Measurements from ENCODE around the gene ACKR4. TPM values are rescaled to one million over a fixed set of nuclear protein-coding genes. Genes with fewer than 3 reads are reported as not detected.
A peak's percentile ranks its signal among the peaks of the same experiment; 100 is the strongest.

ACKR4 gene
- 0.17 TPM for polyA plus RNA-seq (2013, experiment 1 of 2)
- polyA plus RNA-seq (2013, experiment 2 of 2): 0.14 TPM

GRCh38 chr3:132596816-132597433, at the start of gene ACKR4:
Gene ACKR4, plus strand, starts transcription at chr3:132597270. Its CDS starts 3,128 bp downstream, at chr3:132600398.
- Histone ChIP-seq H3K18ac (ENCODE audit: low read depth in 1 of 2, low read length in 2 of 2) (no peak within 1 kb of the TSS), H4K8ac (ENCODE audit: low read length) (no peak within 1 kb of the TSS), H3K27ac (ENCODE audit: low read length, poor library complexity, severe bottlenecking) (no peak within 1 kb of the TSS), H3K4me1 (ENCODE audit: control insufficient read depth, insufficient read depth, low read depth, low read length) (no peaks in the 10 kb centered on the region), H3K14ac (ENCODE audit: low read length in 2 of 2) (no peak within 1 kb of the TSS), H3K9ac (ENCODE audit: low read length) (peak within 1 kb of the TSS; percentile 98), H2AFZ (ENCODE audit: low read depth, low read length) (no peak within 1 kb of the TSS), H2BK5ac (ENCODE audit: low read depth, low read length, poor library complexity, severe bottlenecking) (no peak within 1 kb of the TSS), H3K9me3 (ENCODE audit: control insufficient read depth, low read length) (no peaks in the 10 kb centered on the region), H2BK15ac (ENCODE audit: low read depth, poor library complexity, severe bottlenecking) (no peak within 1 kb of the TSS), H3K23ac (ENCODE audit: low read length in 2 of 2) (no peak within 1 kb of the TSS), H3K36me3 (ENCODE audit: control insufficient read depth in 1 of 2, insufficient read depth in 2 of 2, low read depth in 1 of 2, low read length in 2 of 2) (peaks cover 0 to 14% of the 10 kb centered on the region in 2 experiments), H2BK120ac (ENCODE audit: low read depth, low read length) (no peak within 1 kb of the TSS), H4K91ac (ENCODE audit: low read length) (no peak within 1 kb of the TSS), H3K79me1 (replicated peaks; ENCODE audit: low read length, poor library complexity, severe bottlenecking) (peaks cover 2% of the 10 kb centered on the region), H3K27me3 (ENCODE audit: control insufficient read depth in 1 of 2, insufficient read depth in 1 of 2, low read length in 2 of 2) (no peaks in the 10 kb centered on the region), H2AK5ac (ENCODE audit: low read length, severe bottlenecking) (no peak within 1 kb of the TSS), H2BK12ac (ENCODE audit: low read length in 2 of 2) (no peak within 1 kb of the TSS), H3K4me3 (ENCODE audit: insufficient read depth in 1 of 2, low read depth in 1 of 2, low read length in 2 of 2) (peak within 1 kb of the TSS in 1 of 2 experiments; percentile 82), H3K4me2 (ENCODE audit: low read length, poor library complexity, severe bottlenecking) (no peak within 1 kb of the TSS), H3K4ac (ENCODE audit: low read depth in 1 of 2, low read length in 2 of 2) (no peak within 1 kb of the TSS)
- DNase-seq: no peak
- WGBS: 83% methylated on average over 1 of the region's 2 CpGs

DNA sequence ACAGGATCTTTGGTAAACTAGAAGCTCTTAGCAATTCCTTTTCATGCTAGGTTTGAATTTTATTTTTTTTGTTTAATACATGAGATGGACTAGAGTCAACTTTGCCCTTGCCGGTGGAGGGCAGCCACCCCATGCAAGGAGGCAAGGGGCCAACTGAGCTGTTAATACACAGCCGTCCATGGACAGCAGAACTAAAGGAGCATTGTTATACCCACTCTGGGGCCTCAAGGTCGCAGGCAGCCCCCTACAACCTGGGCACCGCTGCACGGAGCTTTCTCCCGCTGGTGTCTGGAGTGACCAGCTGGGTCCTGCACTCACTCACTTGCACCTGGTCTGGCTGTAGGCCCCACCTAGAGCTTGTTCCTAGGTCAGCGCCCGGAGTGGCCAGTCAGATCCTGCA, 47.9 kb upstream of the ACKR4 start:
- H3K27me3 ChIP-seq (ENCODE audit: control insufficient read depth in 1 of 2, insufficient read depth in 1 of 2, low read length in 2 of 2): no peaks in the 10 kb centered on the region
- H3K4me2 ChIP-seq (ENCODE audit: low read length, poor library complexity, severe bottlenecking): peak overlapping the region; percentile 6
- no peak overlapping the region for H2AFZ ChIP-seq (ENCODE audit: low read depth, low read length)
- peak overlapping the region in 1 of 2 experiments; percentile 7 for H3K4me3 ChIP-seq (ENCODE audit: insufficient read depth in 1 of 2, low read depth in 1 of 2, low read length in 2 of 2)
- no peak overlapping the region for H3K27ac ChIP-seq (ENCODE audit: low read length, poor library complexity, severe bottlenecking)
- peaks cover 0 to 4% of the 10 kb centered on the region in 2 experiments for H3K36me3 ChIP-seq (ENCODE audit: control insufficient read depth in 1 of 2, insufficient read depth in 2 of 2, low read depth in 1 of 2, low read length in 2 of 2)
- DNase-seq: no peak
- peak overlapping the region in 1 of 2 experiments; percentile 11 for H3K14ac ChIP-seq (ENCODE audit: low read length in 2 of 2)
- H3K4ac ChIP-seq (ENCODE audit: low read depth in 1 of 2, low read length in 2 of 2): no peak overlapping the region
- no peak overlapping the region for H2AK5ac ChIP-seq (ENCODE audit: low read length, severe bottlenecking)
- H3K4me1 ChIP-seq (ENCODE audit: control insufficient read depth, insufficient read depth, low read depth, low read length): peaks cover 6% of the 10 kb centered on the region
- no peak overlapping the region for H3K9ac ChIP-seq (ENCODE audit: low read length)
- no peak overlapping the region for H2BK5ac ChIP-seq (ENCODE audit: low read depth, low read length, poor library complexity, severe bottlenecking)
- no peak overlapping the region for H4K8ac ChIP-seq (ENCODE audit: low read length)
- no peaks in the 10 kb centered on the region for H3K79me1 ChIP-seq (replicated peaks; ENCODE audit: low read length, poor library complexity, severe bottlenecking)
- no peaks in the 10 kb centered on the region for H3K9me3 ChIP-seq (ENCODE audit: control insufficient read depth, low read length)
- H2BK12ac ChIP-seq (ENCODE audit: low read length in 2 of 2): no peak overlapping the region
- H2BK120ac ChIP-seq (ENCODE audit: low read depth, low read length): no peak overlapping the region
- no peak overlapping the region for H4K91ac ChIP-seq (ENCODE audit: low read length)
- WGBS: 94% methylated on average over 8 of the region's 8 CpGs
- no peak overlapping the region for H3K23ac ChIP-seq (ENCODE audit: low read length in 2 of 2)
- H3K18ac ChIP-seq (ENCODE audit: low read depth in 1 of 2, low read length in 2 of 2): no peak overlapping the region
- no peak overlapping the region for H2BK15ac ChIP-seq (ENCODE audit: low read depth, poor library complexity, severe bottlenecking)

DNA sequence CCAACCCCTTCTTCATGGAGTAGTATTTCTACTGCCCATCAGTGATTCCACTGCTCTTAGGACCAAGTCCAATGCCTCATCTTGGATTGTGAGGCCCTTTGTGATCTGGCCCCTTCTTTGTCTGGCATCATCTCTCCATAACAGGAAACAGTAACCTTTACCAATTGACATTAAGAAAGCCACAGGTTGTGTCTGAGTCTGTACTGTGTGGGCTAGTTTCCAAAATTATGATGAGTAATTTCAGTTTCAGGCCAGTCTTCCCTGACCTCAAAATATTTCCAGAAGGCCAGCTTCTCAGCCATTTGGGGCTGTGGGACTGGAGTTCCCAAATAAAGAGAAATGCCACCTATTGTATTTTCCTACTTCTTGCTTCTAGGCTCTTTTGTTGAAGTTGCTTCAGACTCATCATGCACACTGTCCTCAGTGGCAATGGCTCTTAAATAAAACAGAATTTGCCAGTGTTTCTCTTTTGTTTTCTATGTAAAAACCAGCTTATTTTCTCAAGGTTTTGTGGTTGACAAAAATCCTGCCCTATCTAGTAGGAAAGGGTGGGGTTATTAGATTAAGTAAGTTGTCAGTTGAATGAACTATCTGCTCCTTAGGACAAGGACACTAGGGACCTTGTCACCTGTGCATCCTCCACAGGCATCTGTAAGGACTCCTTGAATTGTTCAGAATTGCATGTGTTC, 47.0 kb upstream of the ACKR4 start:
- H2BK120ac ChIP-seq (ENCODE audit: low read depth, low read length): no peak overlapping the region
- no peaks in the 10 kb centered on the region for H3K27me3 ChIP-seq (ENCODE audit: control insufficient read depth in 1 of 2, insufficient read depth in 1 of 2, low read length in 2 of 2)
- H3K4me3 ChIP-seq (ENCODE audit: insufficient read depth in 1 of 2, low read depth in 1 of 2, low read length in 2 of 2): no peak overlapping the region
- no peak overlapping the region for H4K91ac ChIP-seq (ENCODE audit: low read length)
- no peak overlapping the region for H4K8ac ChIP-seq (ENCODE audit: low read length)
- H3K4ac ChIP-seq (ENCODE audit: low read depth in 1 of 2, low read length in 2 of 2): no peak overlapping the region
- no peak overlapping the region for H3K4me2 ChIP-seq (ENCODE audit: low read length, poor library complexity, severe bottlenecking)
- peak overlapping the region in 1 of 2 experiments; percentile 41 for H3K14ac ChIP-seq (ENCODE audit: low read length in 2 of 2)
- no peak overlapping the region for H2BK15ac ChIP-seq (ENCODE audit: low read depth, poor library complexity, severe bottlenecking)
- H3K36me3 ChIP-seq (ENCODE audit: control insufficient read depth in 1 of 2, insufficient read depth in 2 of 2, low read depth in 1 of 2, low read length in 2 of 2): peaks cover 0 to 4% of the 10 kb centered on the region in 2 experiments
- peaks cover 8% of the 10 kb centered on the region for H3K4me1 ChIP-seq (ENCODE audit: control insufficient read depth, insufficient read depth, low read depth, low read length)
- H3K9ac ChIP-seq (ENCODE audit: low read length): peak overlapping the region; percentile 2
- H2AFZ ChIP-seq (ENCODE audit: low read depth, low read length): no peak overlapping the region
- H3K18ac ChIP-seq (ENCODE audit: low read depth in 1 of 2, low read length in 2 of 2): no peak overlapping the region
- H3K79me1 ChIP-seq (replicated peaks; ENCODE audit: low read length, poor library complexity, severe bottlenecking): no peaks in the 10 kb centered on the region
- H2BK12ac ChIP-seq (ENCODE audit: low read length in 2 of 2): no peak overlapping the region
- no peak overlapping the region for H3K23ac ChIP-seq (ENCODE audit: low read length in 2 of 2)
- peak overlapping the region; percentile 19 for H2AK5ac ChIP-seq (ENCODE audit: low read length, severe bottlenecking)
- H3K9me3 ChIP-seq (ENCODE audit: control insufficient read depth, low read length): no peaks in the 10 kb centered on the region
- H2BK5ac ChIP-seq (ENCODE audit: low read depth, low read length, poor library complexity, severe bottlenecking): no peak overlapping the region
- H3K27ac ChIP-seq (ENCODE audit: low read length, poor library complexity, severe bottlenecking): no peak overlapping the region
- DNase-seq: peak; percentile 20

GRCh38 chr3:132550579-132551305, 46.3 kb upstream of the ACKR4 start:
- H3K4ac ChIP-seq (ENCODE audit: low read depth in 1 of 2, low read length in 2 of 2): no peak overlapping the region
- no peak for DNase-seq
- H3K4me1 ChIP-seq (ENCODE audit: control insufficient read depth, insufficient read depth, low read depth, low read length): peaks cover 8% of the 10 kb centered on the region
- no peak overlapping the region for H4K8ac ChIP-seq (ENCODE audit: low read length)
- no peak overlapping the region for H2BK15ac ChIP-seq (ENCODE audit: low read depth, poor library complexity, severe bottlenecking)
- H3K9me3 ChIP-seq (ENCODE audit: control insufficient read depth, low read length): no peaks in the 10 kb centered on the region
- H4K91ac ChIP-seq (ENCODE audit: low read length): no peak overlapping the region
- H2BK120ac ChIP-seq (ENCODE audit: low read depth, low read length): no peak overlapping the region
- H3K14ac ChIP-seq (ENCODE audit: low read length in 2 of 2): no peak overlapping the region
- H3K9ac ChIP-seq (ENCODE audit: low read length): peak overlapping the region; percentile 2
- no peak overlapping the region for H3K23ac ChIP-seq (ENCODE audit: low read length in 2 of 2)
- no peak overlapping the region for H3K18ac ChIP-seq (ENCODE audit: low read depth in 1 of 2, low read length in 2 of 2)
- no peak overlapping the region for H2BK12ac ChIP-seq (ENCODE audit: low read length in 2 of 2)
- H3K27ac ChIP-seq (ENCODE audit: low read length, poor library complexity, severe bottlenecking): no peak overlapping the region
- H3K27me3 ChIP-seq (ENCODE audit: control insufficient read depth in 1 of 2, insufficient read depth in 1 of 2, low read length in 2 of 2): no peaks in the 10 kb centered on the region
- no peak overlapping the region for H3K4me3 ChIP-seq (ENCODE audit: insufficient read depth in 1 of 2, low read depth in 1 of 2, low read length in 2 of 2)
- peaks cover 0 to 6% of the 10 kb centered on the region in 2 experiments for H3K36me3 ChIP-seq (ENCODE audit: control insufficient read depth in 1 of 2, insufficient read depth in 2 of 2, low read depth in 1 of 2, low read length in 2 of 2)
- H3K4me2 ChIP-seq (ENCODE audit: low read length, poor library complexity, severe bottlenecking): no peak overlapping the region
- no peaks in the 10 kb centered on the region for H3K79me1 ChIP-seq (replicated peaks; ENCODE audit: low read length, poor library complexity, severe bottlenecking)
- H2AK5ac ChIP-seq (ENCODE audit: low read length, severe bottlenecking): no peak overlapping the region
- no peak overlapping the region for H2AFZ ChIP-seq (ENCODE audit: low read depth, low read length)
- 88% methylated on average over 2 of the region's 3 CpGs for WGBS
- no peak overlapping the region for H2BK5ac ChIP-seq (ENCODE audit: low read depth, low read length, poor library complexity, severe bottlenecking)

Measured in mesenchymal stem cell (in vitro differentiated cells and primary cell).